Liver (tissue), 3 donors: ENCODE measurements around the gene AP3B1.

Experiments used
- CTCF ChIP-seq: fragments of 150-350 bp; IDR thresholded peaks from 2 replicates; pipeline ENCODE4 v1.5.1; 2017; ENCODE audit warnings: improper control_type of control experiment, low read depth, low read length; ENCODE audit not compliant: missing input control
- MAX ChIP-seq: IDR thresholded peaks from 2 replicates; pipeline ENCODE4 v1.6.1; 2016; ENCODE audit warnings: antibody characterized with exemption
- RAD21 ChIP-seq, 2 donors: IDR thresholded peaks; 2 replicates each; pipeline ENCODE4 v1.6.1; 2016; ENCODE audit warnings: antibody characterized with exemption in 2 of 2, mild to moderate bottlenecking in 2 of 2
- donor health status: healthy.
- donor health status: healthy.

DNA sequence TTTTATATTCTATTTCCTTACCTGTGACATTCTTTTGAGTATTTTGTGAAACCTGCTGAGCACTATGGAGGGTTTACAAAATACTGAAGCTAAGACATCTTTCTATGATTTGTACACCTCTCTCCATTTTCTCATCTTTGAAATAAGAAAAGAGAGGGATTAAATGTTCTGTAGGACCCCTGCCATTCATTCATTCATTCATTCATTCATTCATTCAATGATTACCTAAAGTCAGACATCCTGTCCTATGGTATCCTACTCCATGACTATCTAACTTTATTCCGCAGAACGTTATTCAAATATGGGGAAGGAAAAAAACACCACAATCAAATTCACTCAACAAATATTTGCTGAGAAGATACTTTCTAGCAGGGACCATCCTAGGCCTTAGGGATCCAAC lies 51.4 kb downstream of the AP3B1 start:
- TF ChIP-seq CTCF, result no peak
- TF ChIP-seq RAD21 (IDR thresholded peaks at IDR 0.05), result no peak
- TF ChIP-seq MAX, result no peak
